SK-N-SH (cell line): Measurements from ENCODE around the gene SPOP.

Source experiments
- CTCF ChIP-seq: fragments of 200-600 bp; sonication (generic); IDR thresholded peaks from 2 replicates; pipeline ENCODE4 v1.6.1; 2017; ENCODE audit warnings: antibody characterized with exemption, mild to moderate bottlenecking, moderate library complexity
- GATA2 ChIP-seq: sonication (generic); formaldehyde crosslinking; IDR thresholded peaks from 2 replicates; pipeline ENCODE4 v1.5.0; 2020; ENCODE audit warnings: mild to moderate bottlenecking, missing genetic modification reagents
- NFIC ChIP-seq: IDR thresholded peaks from 2 replicates; pipeline ENCODE4 v1.4.0; 2012; ENCODE audit warnings: borderline replicate concordance
- RAD21 ChIP-seq: IDR thresholded peaks from 2 replicates; pipeline ENCODE4 v1.6.1; 2012; ENCODE audit warnings: mild to moderate bottlenecking, low read length
- RFX5 ChIP-seq: IDR thresholded peaks from 2 replicates; pipeline ENCODE4 v1.6.1; 2012; ENCODE audit warnings: mild to moderate bottlenecking, improper control_type of control experiment, low read length
- YY1 ChIP-seq: IDR thresholded peaks from 2 replicates; pipeline ENCODE4 v1.4.0; 2012; ENCODE audit warnings: low read depth, mild to moderate bottlenecking
- ZBTB33 ChIP-seq: IDR thresholded peaks from 2 replicates; pipeline ENCODE4 v1.4.0; 2012; ENCODE audit warnings: low read depth, borderline replicate concordance

- TF ChIP-seq CTCF (no peak), RFX5 (no peak), NFIC (no peak), RAD21 (no peak), YY1 (no peak), ZBTB33 (no peak), GATA2 (CRISPR knock-in tag) (no peak)
Measured at GRCh38 chr17:49691086-49691676, 13.3 kb upstream of the SPOP start.
